Choroid plexus epithelial cell (primary cell): ENCODE measurements around the gene PREP.

Experiments
- DNase-seq: peaks from one replicate; pipeline ENCODE4 v3.0.0-alpha.2; 2010; ENCODE audit warnings: low read depth
- H3K4me3 ChIP-seq: 2 replicates; pipeline ENCODE4 v1.5.1; 2011; ENCODE audit warnings: low read depth, mild to moderate bottlenecking, control low read depth, low read length, moderate library complexity
- TF ChIP-seq, protein P1 (sequence below): conservative IDR thresholded peaks from 2 replicates; pipeline ENCODE4 v1.5.1; 2011; ENCODE audit warnings: low read depth, mild to moderate bottlenecking, control low read depth, inconsistent platforms, low read length, moderate library complexity

The PREP gene

DNA sequence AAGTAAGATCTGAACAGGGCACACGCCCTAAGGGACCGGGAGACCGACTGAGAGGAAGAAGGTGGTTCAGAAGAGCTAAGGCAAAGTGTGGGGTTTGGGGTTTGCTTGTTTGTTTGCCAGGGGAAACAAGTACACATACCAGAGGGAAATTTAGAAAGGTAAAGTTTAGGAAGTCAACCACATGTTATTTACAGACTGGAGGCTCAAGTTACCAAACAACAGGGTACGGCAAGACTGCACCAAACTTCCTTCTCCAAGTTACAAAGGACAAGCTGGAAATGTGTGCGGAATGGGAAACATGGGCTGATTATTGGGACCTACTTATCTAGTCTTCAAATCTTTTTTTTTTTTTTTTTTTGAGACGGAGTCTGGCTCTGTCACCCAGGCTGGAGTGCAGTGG lies 11.2 kb downstream of the PREP start:
- TF ChIP-seq, protein P1, sequence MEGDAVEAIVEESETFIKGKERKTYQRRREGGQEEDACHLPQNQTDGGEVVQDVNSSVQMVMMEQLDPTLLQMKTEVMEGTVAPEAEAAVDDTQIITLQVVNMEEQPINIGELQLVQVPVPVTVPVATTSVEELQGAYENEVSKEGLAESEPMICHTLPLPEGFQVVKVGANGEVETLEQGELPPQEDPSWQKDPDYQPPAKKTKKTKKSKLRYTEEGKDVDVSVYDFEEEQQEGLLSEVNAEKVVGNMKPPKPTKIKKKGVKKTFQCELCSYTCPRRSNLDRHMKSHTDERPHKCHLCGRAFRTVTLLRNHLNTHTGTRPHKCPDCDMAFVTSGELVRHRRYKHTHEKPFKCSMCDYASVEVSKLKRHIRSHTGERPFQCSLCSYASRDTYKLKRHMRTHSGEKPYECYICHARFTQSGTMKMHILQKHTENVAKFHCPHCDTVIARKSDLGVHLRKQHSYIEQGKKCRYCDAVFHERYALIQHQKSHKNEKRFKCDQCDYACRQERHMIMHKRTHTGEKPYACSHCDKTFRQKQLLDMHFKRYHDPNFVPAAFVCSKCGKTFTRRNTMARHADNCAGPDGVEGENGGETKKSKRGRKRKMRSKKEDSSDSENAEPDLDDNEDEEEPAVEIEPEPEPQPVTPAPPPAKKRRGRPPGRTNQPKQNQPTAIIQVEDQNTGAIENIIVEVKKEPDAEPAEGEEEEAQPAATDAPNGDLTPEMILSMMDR: no peak
- H3K4me3 ChIP-seq: no peak overlapping the region
- no peak for DNase-seq

DNA sequence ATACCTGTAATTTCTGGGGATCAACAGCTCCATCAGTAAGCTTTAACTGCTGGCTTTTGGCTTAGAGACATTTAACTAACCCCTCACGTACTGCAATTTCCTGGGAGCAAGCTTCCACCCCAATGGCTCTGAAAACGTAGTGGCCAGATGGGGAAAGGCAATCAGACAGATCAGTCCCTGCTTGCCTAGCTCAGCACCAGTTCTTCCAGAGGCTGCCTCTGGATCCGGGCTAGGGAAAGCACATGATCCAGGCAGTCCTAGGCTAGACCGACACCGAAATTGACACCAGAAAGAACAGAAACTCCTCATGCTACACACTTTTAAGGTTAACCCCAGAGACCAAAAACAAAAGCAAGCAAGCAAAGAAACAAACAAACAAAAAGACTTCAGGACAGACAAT lies 13.3 kb downstream of the PREP start:
- no peak for DNase-seq

DNA sequence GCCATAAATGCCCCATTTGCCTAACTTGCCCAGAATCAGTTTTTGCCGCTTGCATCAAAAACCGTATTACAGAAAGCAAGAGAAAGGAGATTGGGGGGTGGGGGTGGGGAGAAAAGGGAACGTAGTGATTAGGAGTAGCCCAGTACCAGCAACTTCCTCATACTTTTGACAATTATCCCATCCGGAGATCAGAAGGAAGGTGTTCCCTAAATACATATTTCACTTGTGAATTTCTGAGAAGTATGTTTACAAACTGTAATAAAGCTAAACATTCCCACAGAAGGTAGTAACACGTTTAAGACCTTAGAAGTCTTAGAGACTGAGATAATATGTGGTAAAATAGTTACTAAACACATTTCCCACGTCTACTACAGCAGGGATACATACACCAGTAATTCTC lies 14.5 kb downstream of the PREP start:
- H3K4me3 ChIP-seq: no peak overlapping the region
- TF ChIP-seq, protein P1: no peak
- no peak for DNase-seq

More for the DNA sequence above, 13.3 kb downstream of the PREP start:
- TF ChIP-seq, protein P1: no peak
- no peak overlapping the region for H3K4me3 ChIP-seq

DNA sequence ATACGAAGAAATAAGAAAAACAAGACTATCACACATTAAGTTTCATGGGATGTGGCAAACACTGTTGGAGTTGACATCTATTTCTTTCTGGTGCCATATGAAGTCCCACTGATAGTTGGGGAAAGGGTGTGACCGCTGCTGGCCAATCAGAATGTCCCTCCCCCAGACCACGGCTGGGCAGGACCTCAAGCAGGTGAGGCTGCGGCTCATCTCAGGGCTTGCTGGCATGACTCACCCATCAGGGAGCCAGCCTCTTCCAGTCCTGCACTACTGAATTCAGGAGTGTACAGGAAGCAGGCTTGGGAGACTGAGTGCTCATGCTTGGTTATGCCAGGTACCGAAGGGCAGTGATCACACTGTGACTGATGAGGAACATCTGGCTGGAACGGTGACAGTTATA lies 18.9 kb downstream of the PREP start:
- no peak for DNase-seq
- no peak overlapping the region for H3K4me3 ChIP-seq
- TF ChIP-seq, protein P1: no peak

DNA sequence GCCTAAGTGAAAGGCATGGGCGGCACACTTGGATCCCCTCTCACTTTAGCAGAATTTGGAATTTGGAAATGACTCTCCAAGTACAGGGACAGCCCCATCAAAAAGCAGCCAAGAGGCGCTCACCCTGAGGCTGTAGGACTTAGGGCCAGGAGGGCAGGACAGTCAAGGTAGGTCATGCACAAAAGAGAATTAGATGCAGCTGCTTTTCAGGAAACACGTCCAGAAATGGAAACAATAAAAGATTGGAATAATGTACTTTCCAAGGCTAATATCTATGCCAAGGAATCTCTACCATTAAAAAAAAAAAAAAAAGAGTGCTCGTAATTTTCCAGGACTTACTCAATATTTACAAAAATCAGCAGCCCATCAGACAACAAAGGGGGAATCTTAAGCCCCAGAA lies 19.9 kb downstream of the PREP start:
- TF ChIP-seq, protein P1: no peak
- no peak overlapping the region for H3K4me3 ChIP-seq
- DNase-seq: no peak

DNA sequence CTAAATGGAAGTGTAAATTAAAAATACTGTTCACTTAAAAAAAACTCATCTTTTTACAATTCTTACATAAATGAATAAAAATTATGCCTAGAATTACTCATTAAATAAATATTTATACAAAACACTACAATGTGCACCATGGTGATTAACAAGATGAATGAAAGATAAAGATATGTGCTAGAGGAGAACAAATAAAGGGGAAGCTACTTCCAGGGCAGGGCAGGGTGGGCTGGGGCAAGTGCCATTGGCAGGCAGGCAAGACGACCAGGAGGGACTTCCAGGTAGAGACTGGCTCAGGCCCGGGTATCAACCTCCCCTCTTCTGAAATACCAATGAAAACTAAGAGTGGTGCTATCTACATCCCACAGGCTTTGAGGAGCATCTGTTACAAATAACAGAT lies 20.4 kb downstream of the PREP start:
- TF ChIP-seq, protein P1: no peak
- no peak overlapping the region for H3K4me3 ChIP-seq
- no peak for DNase-seq

DNA sequence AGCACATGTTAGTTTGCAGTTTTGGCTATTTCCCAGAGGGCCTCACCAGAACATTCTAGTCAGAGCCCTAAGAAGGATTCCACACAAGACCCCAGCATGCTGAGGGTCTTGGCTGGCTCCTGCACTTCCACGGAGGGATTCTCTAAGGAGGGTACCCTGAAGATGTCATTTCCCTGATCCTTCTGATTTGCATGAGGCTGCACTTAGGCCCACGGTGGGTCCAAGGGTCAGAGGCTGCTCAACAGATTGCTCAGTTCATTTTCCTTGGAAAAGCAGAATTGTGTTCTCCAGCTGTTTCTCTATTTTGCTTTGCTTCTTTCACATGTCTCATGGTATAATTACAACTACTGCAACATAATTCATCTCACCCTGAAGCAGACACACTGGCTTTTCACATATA lies 22.2 kb downstream of the PREP start:
- TF ChIP-seq, protein P1: no peak
- H3K4me3 ChIP-seq: no peak overlapping the region
- DNase-seq: no peak
